NCI-H226 (cell line): Measurements from ENCODE around the gene ABI2.

Experiments
- DNase-seq: peaks from one replicate; pipeline ENCODE4 v3.0.0-alpha.2; 2015

ABI2 gene

DNA sequence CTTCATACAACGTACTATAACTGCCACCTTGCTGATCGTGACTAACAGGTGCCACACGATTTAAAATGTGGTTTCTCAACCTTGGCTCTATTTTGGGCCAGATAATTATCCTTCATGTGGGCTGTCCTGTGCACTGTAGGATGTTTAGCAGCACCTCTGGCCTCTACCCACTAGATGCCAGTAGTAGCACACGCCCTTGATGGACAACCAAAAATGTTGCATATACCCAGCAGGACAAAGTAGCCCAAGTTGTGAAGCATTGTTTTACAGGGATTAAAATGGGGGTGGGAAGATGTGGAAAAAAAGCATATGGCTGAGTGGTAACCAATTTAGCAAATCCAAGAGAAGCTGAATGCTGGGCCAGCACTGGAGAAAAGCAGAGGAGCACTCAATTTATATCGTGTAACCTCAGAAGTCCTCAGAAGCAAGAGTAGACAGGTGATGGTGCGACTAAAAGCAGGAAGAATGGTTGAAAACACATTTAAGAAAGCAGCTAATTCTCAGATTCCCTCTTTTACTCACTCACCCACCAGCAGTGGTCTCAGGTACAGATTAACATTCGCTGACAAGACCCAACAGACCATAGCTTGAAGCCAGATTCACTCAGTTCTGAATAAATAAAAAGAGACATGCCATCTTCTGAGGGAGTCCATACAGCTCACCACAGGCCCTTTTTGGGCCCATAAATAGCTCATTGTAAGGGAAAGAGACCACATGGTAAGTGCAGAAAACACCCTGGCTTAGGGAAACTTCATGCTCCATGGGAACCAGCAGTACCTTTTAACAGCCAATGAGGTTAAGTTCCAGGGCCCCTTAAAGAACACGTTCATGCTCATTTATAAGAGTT lies 156.3 kb downstream of the ABI2 start:
- no peak for DNase-seq

DNA sequence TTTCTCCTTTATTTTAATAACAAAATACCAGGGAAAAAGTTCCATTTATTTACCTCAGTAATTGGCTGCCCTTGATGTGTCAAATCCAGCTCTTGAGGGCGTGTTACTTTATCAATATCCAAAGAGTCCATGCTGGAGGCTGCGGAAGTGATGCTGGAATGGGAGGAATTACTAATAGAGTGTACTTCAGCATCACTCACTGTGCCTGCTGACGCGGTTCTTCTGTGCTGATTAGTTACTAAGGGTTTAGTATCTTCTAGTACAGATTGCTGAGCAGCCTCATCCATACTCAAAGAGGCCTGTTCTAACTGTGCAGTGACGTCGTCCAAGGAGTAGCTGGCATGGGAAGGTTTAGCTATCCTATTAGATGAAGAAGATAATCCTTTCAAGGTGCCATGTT lies 161.3 kb downstream of the ABI2 start:
- no peak for DNase-seq

DNA sequence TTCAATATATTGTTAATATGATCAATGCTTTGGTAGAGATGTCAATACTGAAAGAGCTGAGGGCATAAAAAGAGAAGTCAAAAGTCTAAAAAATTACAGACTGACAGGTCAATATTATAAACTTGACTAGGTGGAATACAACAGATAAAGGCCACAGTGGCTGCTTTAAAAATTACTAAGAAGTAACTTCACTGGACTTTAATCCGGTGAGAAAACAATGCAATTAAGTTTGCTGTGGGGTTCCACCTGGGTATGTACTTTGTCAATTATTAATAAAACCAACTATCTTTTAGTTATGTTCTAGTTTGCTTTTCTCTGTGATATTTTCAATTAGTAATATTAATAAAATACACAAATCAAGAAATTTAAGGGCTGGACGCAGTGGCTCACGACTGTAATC lies 162.2 kb downstream of the ABI2 start:
- DNase-seq = no peak

DNA sequence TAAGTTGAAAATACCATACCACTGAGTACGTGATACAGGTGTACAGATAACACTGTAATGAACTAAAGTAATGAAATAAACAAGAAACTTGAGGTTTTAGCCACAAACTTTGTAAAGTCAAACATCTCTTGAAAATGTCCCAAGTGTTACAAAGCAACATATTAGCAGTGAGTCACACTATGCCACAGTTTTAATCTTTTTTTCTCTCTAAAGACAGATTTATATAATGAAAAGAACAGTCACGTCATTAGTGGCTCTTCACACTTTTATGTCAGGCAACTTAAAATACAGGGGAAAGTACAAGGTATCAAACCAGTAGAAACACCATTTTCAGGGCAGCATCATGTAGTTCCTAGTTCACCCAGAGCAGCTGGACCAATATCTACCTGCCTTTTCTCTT lies 164.8 kb downstream of the ABI2 start:
- no peak for DNase-seq
